Upper lobe of right lung (tissue), 1 donor: ENCODE data around the gene SH2D5. TPM values are rescaled to one million over a fixed set of nuclear protein-coding genes. Genes with fewer than 3 reads are reported as not detected.
A peak's percentile ranks its signal among the peaks of the same experiment; 100 is the strongest.

Source experiments
- ATAC-seq: fragments of 200-7000 bp; cut with Tn5 transposase; one replicate; pipeline ENCODE4 v1.9.1; 2020; ENCODE audit warnings: mild to moderate bottlenecking, moderate library complexity
- DNase-seq: peaks from one replicate; pipeline ENCODE4 v3.0.0-alpha.2; 2020
- H3K27ac ChIP-seq: fragments of 200-600 bp; one replicate; pipeline ENCODE4 v1.8.0; 2022
- H3K27me3 ChIP-seq: fragments of 200-600 bp; one replicate; pipeline ENCODE4 v1.8.0; 2022; ENCODE audit warnings: mild to moderate bottlenecking
- H3K36me3 ChIP-seq: fragments of 200-600 bp; one replicate; pipeline ENCODE4 v1.8.0; 2022
- H3K4me1 ChIP-seq: fragments of 200-600 bp; one replicate; pipeline ENCODE4 v1.8.0; 2022
- H3K4me3 ChIP-seq: fragments of 200-600 bp; one replicate; pipeline ENCODE4 v1.8.0; 2022; ENCODE audit warnings: mild to moderate bottlenecking
- H3K9me3 ChIP-seq: fragments of 200-600 bp; one replicate; pipeline ENCODE4 v1.8.0; 2022
- CTCF ChIP-seq: fragments of 200-600 bp; IDR thresholded peaks from one replicate; pipeline ENCODE4 v1.8.0; 2022; ENCODE audit warnings: antibody characterized with exemption
- intact Hi-C: fragments of 100-400 bp; cut with DNase I; formaldehyde crosslinking; loops from one replicate; pipeline ENCODE4 v1.11.0; 2022
- total RNA-seq: library from RNA; stranded (reverse); fragmentation: NEBNext Ultra II Directional; extraction: Animal tissue kit (Norgen Biotek cat#: 25700); gene quantifications from one replicate; pipeline ENCODE4 v1.2.1, GENCODE V29; 2021
- donor health status: DM: no; HTN: yes; CAD: no; lungs with severe emphysema.

The SH2D5 gene
- total RNA-seq, 1 donor from 2014 or later = 0.52 TPM

GRCh38 chr1:20723537-20724363 lies 8.8 kb downstream of the SH2D5 start:
- ATAC-seq (no peak), DNase-seq (peak; percentile 62)
- H3K9me3 ChIP-seq = no peaks in the 10 kb centered on the region
- H3K4me1 ChIP-seq = no peaks in the 10 kb centered on the region
- TF ChIP-seq CTCF = no peak
- H3K27ac ChIP-seq = no peak overlapping the region
- intact Hi-C loops = no loop called here
- H3K4me3 ChIP-seq = no peak overlapping the region
- H3K36me3 ChIP-seq = no peaks in the 10 kb centered on the region
- H3K27me3 ChIP-seq = no peaks in the 10 kb centered on the region

DNA sequence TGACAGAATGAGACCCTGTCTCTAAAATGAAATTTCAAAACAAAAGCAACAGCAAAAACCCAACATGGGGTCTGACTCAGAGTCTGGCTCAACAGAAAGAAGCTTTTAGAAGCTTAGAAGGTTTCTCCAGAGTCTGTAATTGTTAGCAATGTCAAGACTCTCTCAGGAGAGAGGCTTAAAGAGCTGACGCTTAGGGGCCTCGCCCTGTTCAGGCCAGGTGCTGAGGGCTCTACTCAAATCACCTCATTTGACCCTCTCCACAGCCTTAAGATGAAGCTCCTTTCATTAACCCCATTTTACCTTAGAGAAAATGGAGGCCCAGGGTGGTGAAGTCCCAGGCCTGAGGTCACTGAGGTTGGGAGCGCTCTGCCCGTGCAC lies 9.4 kb downstream of the SH2D5 start:
- no peak for TF ChIP-seq CTCF
- no peak overlapping the region for H3K27ac ChIP-seq
- no peaks in the 10 kb centered on the region for H3K9me3 ChIP-seq
- intact Hi-C loops = no loop called here
- DNase-seq = no peak
- ATAC-seq = peak; percentile 44
- H3K4me3 ChIP-seq = no peak overlapping the region
- H3K4me1 ChIP-seq = no peaks in the 10 kb centered on the region
- no peaks in the 10 kb centered on the region for H3K27me3 ChIP-seq
- no peaks in the 10 kb centered on the region for H3K36me3 ChIP-seq

DNA sequence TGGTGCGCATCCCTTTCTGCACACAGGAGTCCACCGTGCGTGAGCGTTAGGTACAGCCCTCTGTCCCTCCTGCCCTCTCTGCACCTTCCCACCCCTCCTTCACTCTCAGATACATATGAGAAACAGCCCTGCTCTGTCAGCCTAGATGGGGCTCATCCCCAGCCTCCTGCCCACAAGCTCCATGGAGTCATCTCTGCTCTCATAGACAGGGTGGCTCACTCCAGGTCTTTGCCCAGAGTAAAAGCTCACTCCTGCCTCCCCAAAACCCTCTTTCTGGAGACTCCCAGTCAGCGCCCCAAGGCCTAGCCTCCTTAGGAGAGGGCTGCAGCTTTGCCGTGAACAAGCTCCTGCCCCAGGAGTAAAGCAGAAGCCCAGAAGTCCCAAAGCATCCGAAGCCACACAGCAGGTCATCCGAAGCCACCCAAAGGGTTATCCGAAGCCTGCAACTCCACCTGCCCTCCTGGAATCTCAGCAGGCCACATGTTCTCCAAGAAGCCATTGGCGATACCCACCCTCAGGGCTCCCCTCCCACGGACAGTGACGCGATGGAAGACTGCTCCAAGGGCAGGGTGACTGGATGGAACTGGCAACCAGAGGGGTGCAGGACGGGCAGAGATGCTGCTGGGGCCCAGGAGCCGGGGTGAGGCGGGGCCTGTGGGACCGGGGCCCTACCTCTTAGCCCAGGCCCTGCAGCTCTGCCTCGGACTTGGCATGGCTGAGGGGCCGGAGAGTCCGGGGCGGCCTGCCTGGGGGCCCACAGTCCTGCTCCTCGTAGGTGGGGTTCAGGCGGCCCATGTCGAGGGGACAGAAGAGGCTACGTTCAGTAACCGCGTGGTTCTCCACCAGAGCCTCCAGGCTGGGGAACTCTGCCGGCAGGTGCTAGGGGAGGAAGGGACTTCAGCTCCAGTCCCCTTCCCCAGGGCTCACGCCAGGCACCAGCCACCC lies 11.1 kb downstream of the SH2D5 start:
- H3K4me1 ChIP-seq = peaks cover 4% of the 10 kb centered on the region
- intact Hi-C loops = no loop called here
- no peak for ATAC-seq
- no peak overlapping the region for H3K27ac ChIP-seq
- peaks cover 10% of the 10 kb centered on the region for H3K27me3 ChIP-seq
- no peak for TF ChIP-seq CTCF
- no peak overlapping the region for H3K4me3 ChIP-seq
- DNase-seq = peak; percentile 57
- H3K36me3 ChIP-seq = no peaks in the 10 kb centered on the region
- no peaks in the 10 kb centered on the region for H3K9me3 ChIP-seq

DNA sequence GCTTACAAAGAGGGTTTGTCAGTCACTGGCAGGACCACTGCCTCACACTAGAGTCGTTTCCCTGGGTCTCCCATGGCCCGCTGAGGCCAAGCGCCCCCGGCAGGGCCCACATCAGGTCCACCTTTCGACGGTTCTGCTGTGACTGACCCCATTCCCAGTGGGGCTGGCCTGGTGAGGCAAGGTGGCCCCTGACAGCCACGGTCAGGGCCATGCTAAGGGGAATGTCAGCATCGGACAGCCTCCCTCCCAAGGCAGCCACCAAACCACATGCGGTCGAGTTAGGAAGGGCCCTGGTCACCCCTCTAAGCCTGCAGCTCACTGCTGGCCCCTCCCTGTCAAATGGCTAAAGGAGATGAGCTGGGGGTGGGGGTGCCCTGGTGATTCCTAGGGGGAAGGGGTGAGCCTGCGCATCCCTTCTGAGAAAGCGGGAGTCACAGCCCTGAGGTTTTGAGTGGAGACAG lies 11.8 kb downstream of the SH2D5 start:
- no peak overlapping the region for H3K4me3 ChIP-seq
- ATAC-seq (no peak), DNase-seq (peak; percentile 37)
- intact Hi-C loops = no loop called here
- peaks cover 15% of the 10 kb centered on the region for H3K27me3 ChIP-seq
- no peaks in the 10 kb centered on the region for H3K9me3 ChIP-seq
- no peaks in the 10 kb centered on the region for H3K36me3 ChIP-seq
- peaks cover 4% of the 10 kb centered on the region for H3K4me1 ChIP-seq
- TF ChIP-seq CTCF = no peak
- no peak overlapping the region for H3K27ac ChIP-seq

DNA sequence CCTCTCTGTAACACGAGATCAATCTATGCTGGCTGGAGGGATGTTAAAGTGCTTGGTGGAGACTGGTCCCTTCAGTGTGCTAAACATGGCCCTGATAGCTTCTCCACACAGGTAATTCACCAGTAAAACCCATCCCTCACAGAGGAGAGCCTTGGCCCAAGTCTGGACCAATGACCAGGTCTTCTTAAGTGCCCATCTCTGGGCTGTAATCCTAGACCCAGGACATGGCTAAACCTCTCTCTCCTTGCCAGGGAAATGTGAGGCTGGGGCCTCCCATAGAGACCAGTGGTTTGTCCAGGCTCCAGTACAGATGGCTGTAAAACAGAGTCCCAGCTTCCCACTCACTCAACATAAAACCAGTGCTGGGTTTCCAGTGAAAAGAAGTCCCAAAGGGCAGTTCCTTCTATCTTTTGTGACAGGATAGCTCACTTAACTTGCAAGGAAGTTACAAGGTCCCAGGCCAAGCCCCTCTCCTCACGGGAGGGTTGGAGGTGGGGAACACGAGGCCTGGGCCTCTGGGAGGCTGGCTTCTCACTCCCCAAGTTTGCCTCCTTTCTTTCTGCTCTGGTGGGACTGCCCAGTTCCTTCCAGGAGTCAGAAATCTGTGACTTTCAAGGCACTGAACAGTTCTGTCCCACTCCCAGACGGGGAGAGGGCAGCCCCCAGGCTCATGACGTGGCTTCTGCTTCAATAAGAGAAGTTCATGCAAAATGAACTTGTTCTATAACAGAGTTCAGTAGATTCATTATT lies 12.5 kb downstream of the SH2D5 start:
- Histone ChIP-seq H3K36me3 (no peaks in the 10 kb centered on the region), H3K9me3 (no peaks in the 10 kb centered on the region), H3K27ac (no peak overlapping the region), H3K27me3 (peaks cover 22% of the 10 kb centered on the region), H3K4me1 (peaks cover 4% of the 10 kb centered on the region), H3K4me3 (no peak overlapping the region)
- DNase-seq (peak; percentile 13), ATAC-seq (no peak)
- intact Hi-C loops = no loop called here
- TF ChIP-seq CTCF = no peak
